ENCODE measurements around the gene TC2N.
A peak's percentile ranks its signal among the peaks of the same experiment; 100 is the strongest.
"Not testable (repeated sequence)": the region's sequence is repeated elsewhere in the genome, so short reads cannot be mapped to it uniquely, and the experiment has no call there.

The TC2N gene

DNA sequence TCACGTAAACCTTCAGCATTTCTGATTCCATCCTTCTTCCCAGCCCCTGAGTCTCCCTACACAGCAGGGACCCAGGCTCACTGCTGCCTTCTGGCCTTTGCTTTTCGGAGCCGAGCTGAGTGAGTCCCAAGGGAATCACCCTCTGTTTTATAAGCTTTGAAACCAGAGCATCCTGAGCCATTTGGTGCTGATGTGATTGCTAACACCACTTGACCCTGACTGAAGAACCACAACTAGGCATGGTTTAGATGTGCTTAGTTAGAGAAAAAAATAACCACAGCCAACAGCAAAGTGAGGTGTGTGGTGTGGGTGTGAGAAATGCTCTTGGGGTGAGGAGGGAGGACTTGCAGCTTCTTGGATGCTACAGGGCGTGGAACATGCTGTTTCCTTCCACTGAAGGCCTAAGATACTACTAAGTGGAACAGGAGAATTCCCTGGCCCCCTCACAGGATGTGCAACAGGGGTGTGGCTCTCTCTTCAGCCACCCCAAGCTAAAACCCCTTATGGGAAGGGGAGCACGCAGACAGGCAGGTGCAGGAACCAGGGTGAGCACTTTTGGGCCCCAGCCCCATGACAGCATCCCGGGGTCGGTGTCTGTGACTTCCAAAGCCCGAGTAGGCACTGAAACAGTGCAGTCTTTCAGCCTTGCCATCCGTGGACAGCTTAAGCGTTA lies at the start of gene TC2N:
TSS of gene TC2N (minus strand) at position 221 of the 673 bp plus-strand sequence. CDS start 53,767 bp downstream, outside the sequence.
- peak; percentile 59 for DNase-seq

DNA sequence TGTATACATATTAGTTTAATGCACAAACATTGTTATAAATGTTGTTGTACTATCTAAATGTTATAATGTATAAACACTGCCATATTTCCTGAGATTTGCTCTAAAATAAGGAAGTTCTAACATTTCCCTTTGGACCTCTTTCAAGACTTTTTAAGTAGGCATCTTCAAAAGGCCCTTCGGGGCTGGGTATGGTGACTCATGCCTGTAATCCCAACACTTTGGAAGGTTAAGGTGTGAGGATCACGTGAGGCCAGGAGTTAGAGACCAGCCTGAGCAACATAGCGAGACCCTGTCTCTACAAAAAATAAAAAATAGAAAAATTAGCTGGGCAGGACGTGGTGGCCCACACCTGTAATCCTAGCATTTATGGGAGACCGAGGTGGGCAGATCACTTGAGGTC lies 44.7 kb upstream of the TC2N start:
- no peak for DNase-seq

DNA sequence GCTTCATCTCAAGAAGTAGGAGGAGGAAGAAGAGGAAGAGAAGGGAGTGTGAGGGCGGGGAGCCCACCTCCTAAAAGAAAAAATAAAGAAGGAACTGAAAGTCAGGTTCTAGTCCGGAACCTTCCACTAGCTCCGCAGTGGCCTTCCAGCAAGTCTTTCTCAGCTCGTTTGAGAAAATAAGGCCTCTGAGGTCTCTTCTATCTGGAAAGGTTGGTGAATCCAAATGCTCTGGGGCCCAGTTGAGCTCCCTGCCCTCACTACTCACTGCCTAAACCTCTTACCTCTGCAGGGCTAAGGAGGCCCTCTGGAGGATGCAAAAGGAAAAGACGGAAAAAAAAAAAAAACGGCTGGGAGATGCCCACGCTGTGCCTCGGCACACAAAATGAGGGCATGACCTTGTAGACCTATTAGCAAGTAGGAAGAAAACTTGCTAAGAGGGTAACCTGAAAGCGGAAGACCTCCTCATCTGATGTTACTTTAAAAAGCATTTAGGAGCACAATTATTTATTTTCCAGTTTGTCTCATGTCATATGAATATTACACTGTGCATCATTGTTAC lies 44.2 kb upstream of the TC2N start:
- peak; percentile 59 for DNase-seq

DNA sequence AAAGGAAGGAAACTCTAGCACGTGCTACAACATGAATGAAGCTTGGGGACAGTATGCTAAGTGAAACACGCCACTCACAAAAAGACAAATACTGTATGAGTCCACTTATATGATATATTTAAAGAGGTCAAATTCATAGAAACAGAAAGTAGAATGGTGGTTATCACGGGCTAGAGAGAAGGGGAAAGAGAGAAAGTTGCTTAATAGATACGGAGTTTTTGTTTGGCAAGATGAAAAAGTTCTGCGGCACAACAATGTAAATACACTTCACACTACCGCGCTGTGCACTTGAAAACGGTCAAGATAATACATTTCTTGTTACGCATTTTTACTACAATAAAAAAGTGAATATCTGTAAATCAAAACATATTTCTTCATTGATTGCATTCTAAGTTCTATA lies 42.9 kb upstream of the TC2N start:
- DNase-seq, result no peak

DNA sequence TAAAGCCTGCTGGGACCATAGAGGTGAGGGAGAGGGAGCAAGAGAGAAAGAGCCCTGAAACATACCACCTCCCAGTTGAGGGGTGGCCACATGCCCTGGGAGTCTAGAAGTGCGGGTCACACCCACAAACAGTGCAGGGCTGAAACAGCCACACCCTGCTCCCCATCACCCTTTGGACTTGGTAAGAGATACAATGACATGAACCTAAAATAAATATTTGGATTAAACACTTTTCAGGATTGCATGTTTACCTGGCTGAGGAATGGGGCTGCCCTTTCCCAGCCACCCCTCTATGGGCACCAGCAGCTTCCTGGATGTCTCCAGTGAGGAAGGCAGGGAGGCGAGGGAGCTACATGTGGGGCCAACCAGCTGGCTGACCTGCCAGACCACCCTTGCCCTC lies 39.0 kb upstream of the TC2N start:
- DNase-seq, result no peak

DNA sequence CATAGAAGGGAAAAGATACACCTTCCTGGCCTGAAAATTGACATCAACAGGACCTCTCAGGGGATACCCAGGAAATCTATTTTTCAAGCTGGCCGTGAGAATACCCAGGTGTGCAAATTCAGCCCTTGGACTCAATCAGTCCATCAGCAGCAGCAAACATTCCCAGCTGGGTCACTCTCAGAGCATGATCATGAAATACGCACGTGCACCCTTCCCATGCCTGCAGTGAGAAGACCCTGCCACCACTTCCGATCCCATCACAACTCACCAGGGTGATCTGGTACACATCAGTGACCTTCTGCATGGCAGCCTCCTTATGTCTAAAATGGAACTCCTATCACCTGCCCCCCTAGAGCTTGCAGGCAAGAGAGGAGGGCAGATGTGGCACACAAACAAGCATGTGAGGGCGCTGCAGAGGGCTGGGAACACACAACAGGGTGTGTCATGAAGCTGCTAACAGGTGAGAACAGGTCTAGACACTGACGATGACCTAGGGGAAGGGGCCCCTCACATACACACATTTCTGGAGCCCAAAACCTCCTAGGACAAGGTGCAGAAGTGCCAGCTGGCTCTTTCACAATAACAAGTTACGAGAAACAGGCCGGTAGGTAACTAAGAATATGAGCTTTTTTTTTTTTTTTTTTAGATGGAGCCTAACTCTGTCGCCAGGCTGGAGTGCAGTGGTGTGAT lies 37.8 kb upstream of the TC2N start:
- DNase-seq, result no peak

DNA sequence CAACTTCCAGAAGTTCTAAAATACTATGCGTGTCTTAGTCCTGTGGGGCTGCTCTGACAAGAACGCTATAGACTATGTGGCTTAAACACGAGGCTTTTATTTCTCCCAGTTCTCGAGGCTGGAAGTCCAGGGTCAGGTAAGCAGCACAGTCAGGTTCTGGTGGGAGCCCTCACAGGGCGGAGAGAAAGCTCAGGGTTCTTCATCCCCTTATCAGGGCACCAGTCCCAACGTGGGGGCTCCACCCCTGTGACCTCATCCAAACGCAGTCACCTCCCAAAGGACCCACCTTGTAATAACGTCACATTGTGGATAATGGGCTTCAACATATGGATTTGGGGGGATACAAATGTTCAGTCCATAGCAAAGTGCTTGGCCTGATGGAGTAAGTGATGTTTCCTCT lies 37.1 kb upstream of the TC2N start:
- DNase-seq, result no peak

DNA sequence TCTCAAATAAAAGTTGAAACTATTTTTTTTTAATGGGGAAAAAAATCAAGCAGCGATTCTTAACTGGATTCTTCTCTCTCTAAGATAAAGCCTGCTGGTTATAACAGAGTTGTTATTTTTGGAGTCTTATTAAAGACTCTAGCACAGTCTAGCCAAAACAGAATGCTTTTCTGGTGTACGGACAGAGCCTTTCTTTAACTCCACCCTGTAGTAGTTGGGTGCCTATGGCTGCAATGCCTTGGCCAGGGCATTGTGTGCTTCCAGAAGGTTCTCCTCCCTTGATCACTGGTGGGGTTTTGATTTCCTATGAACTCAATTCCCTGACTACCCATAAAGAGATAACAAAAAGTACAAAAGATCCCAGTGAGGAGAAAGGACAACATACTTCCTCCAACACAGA lies 35.7 kb upstream of the TC2N start:
- no peak for DNase-seq

DNA sequence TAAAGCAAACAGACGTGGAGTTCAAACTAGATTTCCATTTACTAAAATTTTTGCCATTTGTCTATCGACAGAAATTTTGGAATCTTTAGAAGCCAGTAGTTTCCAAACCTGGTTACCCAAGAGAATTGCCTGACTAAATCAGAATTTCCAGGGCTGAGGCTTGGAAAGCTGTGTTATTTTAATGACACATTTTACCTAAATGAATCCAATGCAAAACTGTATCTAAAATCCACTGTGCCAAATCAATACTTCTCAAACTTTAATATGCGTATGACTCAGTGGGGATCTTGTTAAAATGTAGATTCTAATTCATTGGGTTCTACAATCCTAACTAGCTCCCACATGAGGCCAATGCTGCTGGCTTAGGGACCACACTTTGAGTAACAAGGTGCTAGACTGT lies 35.0 kb upstream of the TC2N start:
- DNase-seq, result no peak

DNA sequence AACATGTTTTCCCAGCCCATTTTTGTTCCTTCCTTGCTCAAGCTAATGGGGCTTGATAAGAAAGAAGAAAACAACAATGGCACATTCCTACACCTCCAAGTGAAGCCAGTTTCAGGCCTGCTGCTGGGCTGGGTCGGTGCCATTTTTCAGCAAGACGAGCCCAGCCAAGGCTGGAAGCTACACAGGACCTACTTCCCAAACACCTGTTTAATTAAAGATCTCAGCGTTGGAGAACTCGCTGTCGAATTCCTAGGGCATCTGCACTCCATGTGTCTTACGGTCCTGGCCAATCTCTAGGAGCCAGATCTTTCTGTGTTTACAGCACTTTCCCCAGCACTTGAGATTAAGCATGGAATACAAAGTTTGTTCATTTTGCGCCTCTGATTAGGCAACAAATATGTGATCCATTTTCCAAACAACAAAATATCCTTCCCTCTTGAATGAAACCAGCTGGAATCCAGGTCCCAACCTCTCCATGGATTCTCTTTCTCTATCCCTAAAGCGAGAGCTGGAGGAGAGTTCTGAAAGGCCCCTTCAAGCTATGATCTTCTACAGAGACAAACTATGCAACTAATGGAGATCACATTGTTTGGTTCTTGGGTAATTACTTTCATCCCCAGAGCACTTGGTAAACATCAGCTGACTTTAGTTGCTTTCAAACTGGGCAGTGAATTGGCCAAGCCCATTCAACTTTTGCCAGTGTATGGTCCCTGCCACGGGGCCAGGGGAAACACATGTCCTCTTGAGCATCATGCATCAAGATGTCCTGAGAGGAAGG lies 34.3 kb upstream of the TC2N start:
- DNase-seq, result no peak

DNA sequence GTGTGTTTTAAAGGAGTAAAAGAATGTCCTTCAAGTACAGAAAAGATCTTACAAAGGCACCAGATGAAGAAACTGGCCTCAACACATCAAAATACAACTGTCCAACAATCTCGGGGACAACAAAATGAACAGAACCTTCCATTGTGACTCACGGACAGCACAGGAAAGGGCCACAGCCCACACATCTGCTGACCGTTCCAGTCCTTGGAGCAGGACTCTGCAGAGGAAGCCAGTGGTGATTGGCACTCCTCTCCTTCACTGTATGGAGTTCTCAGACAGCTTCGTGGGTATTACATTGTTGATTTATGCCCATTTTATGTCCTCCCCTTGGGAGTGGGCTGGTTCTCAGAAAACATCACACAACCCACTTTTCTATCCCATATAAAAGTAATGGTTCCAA lies 32.5 kb upstream of the TC2N start:
- DNase-seq, result no peak

DNA sequence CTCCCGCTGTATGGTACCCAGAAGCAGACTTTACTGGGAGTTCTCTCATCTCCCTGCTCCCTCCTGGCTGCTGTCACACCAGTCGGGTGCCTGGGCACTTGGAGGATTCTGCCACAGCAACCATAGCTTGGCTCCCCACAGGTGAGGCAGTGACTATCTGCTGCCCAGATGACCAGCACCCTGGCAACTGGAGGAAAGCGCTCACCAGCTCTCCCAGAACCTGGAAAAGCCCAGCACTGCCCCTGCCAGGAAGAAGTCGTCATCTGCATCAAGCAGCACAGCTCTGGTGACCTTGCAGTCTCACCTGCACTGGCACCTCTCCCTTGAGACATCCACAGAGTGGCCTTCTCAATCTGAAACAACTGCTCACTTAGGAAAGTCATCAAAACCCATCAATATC lies 31.9 kb upstream of the TC2N start:
- DNase-seq, result no peak

DNA sequence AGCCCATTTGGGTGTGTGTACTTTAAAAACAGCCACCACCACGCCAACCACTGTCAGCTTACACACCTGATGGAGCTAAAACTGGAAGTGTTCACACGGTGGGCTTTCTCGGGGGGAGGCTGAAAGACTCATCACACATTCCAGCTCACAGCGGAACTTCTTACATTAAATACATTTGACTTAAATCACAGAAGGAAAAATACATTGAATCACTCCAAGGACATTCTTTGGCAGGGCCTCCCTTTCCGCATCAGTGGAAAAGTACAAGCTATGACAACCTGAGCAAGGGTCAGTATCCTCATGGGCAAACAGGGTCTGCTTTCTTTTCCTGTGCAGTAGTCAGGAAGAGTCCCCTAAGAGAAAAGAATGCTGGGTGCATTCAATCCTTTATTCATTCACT lies 31.0 kb upstream of the TC2N start:
- DNase-seq, result no peak

DNA sequence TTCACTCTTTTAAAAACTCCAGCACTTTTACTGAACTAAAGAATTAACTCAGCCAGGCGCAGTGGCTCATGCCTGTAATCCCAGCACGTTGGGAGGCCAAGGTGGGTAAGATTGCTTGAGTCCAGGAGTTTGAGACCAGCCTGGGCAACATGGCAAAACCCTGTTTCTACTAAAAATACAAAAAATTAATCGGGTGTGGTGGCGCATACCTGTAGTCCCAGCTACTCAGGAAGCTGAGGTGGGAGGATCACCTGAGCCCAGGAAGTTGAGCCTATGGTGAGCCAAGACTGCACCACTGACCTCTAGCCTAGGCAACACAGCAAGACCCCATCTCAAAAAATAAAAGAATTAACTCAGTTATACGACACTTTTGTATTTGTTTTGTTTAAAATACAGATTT lies 30.4 kb upstream of the TC2N start:
- DNase-seq, result not testable (repeated sequence)

DNA sequence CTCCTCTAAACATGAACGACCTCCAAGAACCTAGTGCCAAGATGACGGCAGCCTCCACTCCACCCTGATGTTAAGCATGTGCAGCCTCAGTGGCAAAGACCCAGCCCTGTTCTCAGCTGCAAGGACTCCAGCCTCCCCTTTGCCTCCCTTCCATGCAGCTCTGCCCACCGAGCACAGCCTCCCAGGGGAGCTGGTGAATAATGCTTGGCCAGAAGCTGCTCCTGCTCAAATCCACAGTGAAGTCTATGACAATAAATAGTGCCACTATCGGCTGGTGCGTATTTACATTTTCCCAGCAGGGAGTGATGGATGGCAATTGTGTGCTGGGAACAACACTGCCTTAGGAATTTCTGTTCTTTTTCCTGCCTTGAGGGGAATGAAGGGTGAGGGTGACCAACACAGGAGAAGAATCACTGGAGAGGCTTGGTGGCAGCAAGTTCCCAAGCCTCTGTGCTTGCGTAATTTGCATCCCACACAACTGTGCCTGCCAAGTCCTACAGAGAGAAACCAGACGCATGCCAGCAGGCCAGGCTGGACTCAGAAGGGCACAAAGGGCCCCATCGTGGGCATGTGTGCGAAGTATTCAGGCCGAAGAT lies 29.9 kb upstream of the TC2N start:
- no peak for DNase-seq

DNA sequence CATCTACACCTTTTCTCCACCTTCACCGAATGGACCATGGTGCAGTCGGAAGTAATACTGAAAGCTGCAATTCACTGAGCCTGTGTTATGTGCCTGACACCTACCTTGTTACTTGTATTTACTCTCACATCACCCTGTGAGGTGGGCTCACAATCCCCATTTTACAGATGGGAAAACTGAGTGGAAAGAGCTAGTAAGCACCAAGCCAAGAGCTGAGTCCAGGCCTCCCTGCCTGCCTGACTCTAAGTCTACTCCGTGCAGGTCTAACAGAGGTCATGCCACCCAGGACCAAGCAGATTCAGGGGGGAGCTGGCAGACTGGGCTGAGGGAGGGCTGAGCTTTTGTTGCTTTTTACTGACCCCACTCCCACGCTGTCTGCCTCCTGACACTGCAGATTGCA lies 29.1 kb upstream of the TC2N start:
- no peak for DNase-seq

DNA sequence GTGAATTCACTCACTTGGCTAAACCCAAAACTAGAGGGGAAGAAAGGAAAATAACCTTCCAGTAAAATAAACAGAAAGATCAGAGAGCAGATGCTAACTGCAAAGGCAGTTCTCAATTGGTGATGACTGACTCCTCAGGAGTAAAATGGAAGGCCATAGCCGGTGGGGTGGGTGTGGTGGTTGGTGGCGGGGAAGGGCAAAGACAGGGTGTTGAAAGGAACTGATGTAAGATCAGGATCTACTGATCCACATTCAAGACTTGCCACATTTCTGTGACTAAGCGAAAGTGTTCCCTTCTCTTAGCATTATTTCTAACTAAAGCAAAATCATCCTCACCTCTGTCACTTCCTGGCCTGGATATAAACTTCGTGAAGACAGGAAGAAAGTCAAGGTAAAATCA lies 26.3 kb upstream of the TC2N start:
- DNase-seq, result peak; percentile 72

DNA sequence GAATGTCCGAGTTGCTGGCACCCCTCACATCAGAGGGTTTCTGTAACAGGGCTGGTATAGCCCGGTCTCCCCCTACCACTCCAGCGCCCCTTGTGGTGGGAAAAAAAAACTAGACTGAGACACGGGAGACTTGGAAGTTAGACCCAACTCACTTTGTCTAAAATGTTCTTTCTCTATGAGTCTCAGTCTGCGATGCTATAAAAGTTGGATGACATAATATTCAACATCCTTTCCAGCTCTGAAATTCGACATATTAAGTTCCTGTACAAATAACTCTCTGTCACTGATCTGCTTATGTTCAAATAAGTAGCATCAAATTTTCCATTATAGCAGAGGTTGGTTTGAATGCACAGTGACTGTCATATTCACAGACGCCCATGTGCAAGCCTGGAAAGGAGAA lies 25.7 kb upstream of the TC2N start:
- peak; percentile 44 for DNase-seq

DNA sequence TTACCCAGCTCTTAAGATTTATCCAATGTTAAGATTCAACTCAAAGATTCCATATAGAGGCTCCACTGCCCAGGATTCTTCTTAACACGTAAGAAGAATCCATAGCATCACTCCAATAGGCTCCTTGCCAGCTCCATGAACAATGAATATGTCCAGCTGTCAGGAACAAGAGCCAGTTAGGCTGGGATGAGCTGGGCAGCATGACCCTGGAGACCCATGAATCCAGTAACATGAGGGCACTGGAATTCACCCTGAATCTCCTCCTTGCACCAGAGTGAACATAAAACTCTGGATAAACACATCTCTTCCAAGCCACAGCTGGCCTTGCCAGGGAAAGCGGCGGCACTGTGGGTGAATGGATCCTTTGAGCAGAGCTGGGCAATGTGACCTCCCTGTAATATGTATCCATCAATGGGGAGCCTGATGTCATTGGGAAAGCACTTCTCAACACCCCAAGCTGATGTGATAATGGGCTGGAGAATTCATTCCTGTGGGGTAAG lies 24.4 kb upstream of the TC2N start:
- DNase-seq, result no peak

DNA sequence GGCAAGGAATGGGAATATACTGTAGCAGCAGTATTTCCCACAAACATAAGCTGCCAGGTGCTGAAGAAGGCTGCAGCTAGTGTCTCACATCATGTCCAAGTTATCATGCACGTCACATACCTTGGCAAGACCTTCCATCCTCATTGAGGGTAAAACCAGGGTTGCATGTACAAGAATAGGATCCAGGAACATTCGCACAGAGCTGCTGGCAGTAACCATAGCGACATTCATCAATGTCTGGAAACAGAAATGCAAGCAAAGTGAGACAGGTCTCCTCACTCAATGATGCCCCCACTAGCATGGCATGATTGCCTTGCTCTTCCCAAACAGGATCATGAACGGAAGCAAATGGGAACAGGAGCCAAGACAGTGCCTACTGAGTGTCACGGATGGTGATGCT lies 23.8 kb upstream of the TC2N start:
- DNase-seq, result no peak

DNA sequence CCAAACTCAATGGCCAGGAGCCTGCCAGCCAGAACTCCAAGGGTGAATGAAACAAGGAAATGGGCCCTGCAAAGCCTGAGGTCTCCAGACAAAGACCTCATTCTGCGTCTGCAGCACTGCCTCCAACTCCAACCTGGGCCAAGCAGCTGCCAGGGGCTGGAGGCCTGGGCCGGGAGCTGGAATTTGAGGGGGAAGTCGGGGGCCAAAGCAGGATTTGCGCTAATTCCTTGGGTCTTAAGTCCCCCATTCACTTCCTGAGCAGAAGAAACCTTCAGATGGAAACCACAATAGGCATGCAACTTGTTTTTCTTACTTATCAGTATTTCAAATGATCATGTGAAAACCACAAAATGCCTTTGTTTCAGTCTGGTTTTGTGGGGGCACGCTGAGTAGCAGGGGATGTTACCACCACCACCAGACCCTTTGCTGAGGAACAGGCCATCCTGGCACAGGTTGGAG lies 23.0 kb upstream of the TC2N start:
- no peak for DNase-seq

DNA sequence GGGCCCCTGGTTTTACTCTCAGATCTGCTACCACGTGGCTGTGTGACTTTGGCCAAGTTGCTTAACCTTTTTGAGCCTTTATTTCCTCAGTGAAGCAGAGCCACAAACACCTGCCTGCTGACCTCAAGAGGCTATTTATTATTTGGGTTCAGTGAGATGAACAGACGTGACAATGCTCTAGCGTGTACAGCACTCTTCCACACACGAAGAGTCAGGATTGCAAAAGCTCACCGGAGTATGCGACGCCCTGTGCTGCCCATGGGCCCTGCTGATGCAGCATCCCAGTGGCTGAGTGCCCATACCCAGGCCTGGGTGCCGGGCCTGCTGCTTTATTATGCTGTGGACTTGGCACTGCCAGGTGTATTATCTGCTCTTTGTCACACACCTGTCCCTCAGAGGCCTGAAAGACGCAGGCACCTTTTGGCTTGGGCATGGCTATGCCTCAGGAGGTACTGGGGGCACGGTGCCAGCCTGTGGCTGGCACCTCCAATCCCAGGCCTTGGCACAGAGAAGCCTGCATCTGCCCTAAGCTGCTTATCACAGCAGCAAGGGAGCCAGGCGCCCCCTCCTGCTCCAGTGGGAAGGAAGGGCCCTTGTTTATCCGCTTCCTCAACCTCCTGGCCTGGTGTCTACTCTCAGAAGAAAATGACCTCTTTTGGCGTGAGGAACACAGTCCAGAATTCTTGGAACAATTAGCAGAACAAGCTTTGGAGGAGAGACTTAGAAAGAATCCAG lies 22.3 kb upstream of the TC2N start:
- DNase-seq, result no peak
